HepG2 (cell line): ENCODE data around the gene CAMK2G. TPM values are rescaled to one million over a fixed set of nuclear protein-coding genes. Genes with fewer than 3 reads are reported as not detected.

ENCODE experiments used
- AKNA ChIP-seq: sonication (generic); formaldehyde crosslinking; IDR thresholded peaks from 2 replicates; pipeline ENCODE4 v1.4.0; 2020; ENCODE audit warnings: missing genetic modification reagents, borderline replicate concordance
- GLI4 ChIP-seq: sonication (generic); formaldehyde crosslinking; IDR thresholded peaks from 2 replicates; pipeline ENCODE4 v1.5.1; 2020; ENCODE audit warnings: missing genetic modification reagents, mild to moderate bottlenecking, moderate library complexity, borderline replicate concordance
- HNF1B ChIP-seq: sonication (generic); formaldehyde crosslinking; IDR thresholded peaks from 2 replicates; pipeline ENCODE4 v1.5.1; 2020; ENCODE audit warnings: mild to moderate bottlenecking, moderate library complexity, missing genetic modification reagents
- HNRNPUL1 ChIP-seq: fragments of 200-400 bp; formaldehyde crosslinking; IDR thresholded peaks from 2 replicates; pipeline ENCODE4 v1.6.1; 2017; ENCODE audit warnings: low read depth, mild to moderate bottlenecking, low read length, moderate library complexity
- POGK ChIP-seq: sonication (generic); formaldehyde crosslinking; conservative IDR thresholded peaks from 2 replicates; pipeline ENCODE4 v1.8.0; 2022; ENCODE audit warnings: mild to moderate bottlenecking, moderate library complexity, missing genetic modification reagents
- RBM22 ChIP-seq: fragments of 200-400 bp; formaldehyde crosslinking; optimal IDR thresholded peaks from 2 replicates; pipeline ENCODE3; 2017; ENCODE audit warnings: mild to moderate bottlenecking, low read length, moderate library complexity
- ZBTB25 ChIP-seq: IDR thresholded peaks from 2 replicates; pipeline ENCODE4 v1.6.1; 2018; ENCODE audit warnings: missing genetic modification reagents
- ZNF282 ChIP-seq: fragments of 450-650 bp; IDR thresholded peaks from 2 replicates; pipeline ENCODE4 v1.6.1; 2018; ENCODE audit not compliant: partially characterized antibody
- ZNF354B ChIP-seq: sonication (generic); formaldehyde crosslinking; IDR thresholded peaks from 2 replicates; pipeline ENCODE4 v1.8.0; 2022; ENCODE audit warnings: mild to moderate bottlenecking, missing genetic modification reagents
- ZNF503 ChIP-seq: sonication (generic); formaldehyde crosslinking; IDR thresholded peaks from 2 replicates; pipeline ENCODE4 v1.4.0; 2020; ENCODE audit warnings: missing genetic modification reagents
- ZNF556 ChIP-seq: sonication (generic); formaldehyde crosslinking; IDR thresholded peaks from 2 replicates; pipeline ENCODE4 v1.4.0; 2020; ENCODE audit warnings: mild to moderate bottlenecking, missing genetic modification reagents, borderline replicate concordance
- ZNF782 ChIP-seq: sonication (generic); formaldehyde crosslinking; IDR thresholded peaks from 2 replicates; pipeline ENCODE4 v1.4.0; 2020; ENCODE audit warnings: missing genetic modification reagents, mild to moderate bottlenecking, borderline replicate concordance
- ZXDC ChIP-seq: sonication (generic); formaldehyde crosslinking; IDR thresholded peaks from 2 replicates; pipeline ENCODE4 v1.5.0; 2020; ENCODE audit warnings: mild to moderate bottlenecking, missing genetic modification reagents
- polyA plus RNA-seq, 8 experiments: library from polyadenylated mRNA; depleted of rRNA in 3 of 8; stranded (reverse) in 7 of 8; unstranded in 1 of 8; fragments of >200 nt; fragmentation: Illumina TruSeq in 4 of 8; extraction: Trizol in 4 of 8; gene quantifications; 2 replicates each; pipeline versions ENCODE4 v1.2.1 to v1.2.3, GENCODE V29; 2011 to 2016; ENCODE audit warnings: low read depth in 4 of 8, missing spikeins in 1 of 8, mixed read lengths in 1 of 8; ENCODE audit not compliant: insufficient read depth in 1 of 8
- total RNA-seq, 5 experiments: library from RNA; depleted of rRNA; stranded (reverse); fragments of >200 nt; fragmentation: Illumina TruSeq; extraction: Trizol; gene quantifications; 2 replicates each; pipeline ENCODE4 v1.2.3, GENCODE V29; 2016; ENCODE audit warnings: low read depth in 1 of 5

Gene CAMK2G
- total and polyA plus RNA-seq, 2 of the 13 experiments (the other 11 are each of a cell fraction or from before 2014, with no cell fraction given) = 15.9 to 18.8 TPM

- TF ChIP-seq POGK (CRISPR knock-in tag) (no peak), AKNA (CRISPR knock-in tag) (no peak), ZNF282 (no peak), HNF1B (CRISPR knock-in tag) (no peak), ZXDC (CRISPR knock-in tag) (no peak), ZNF354B (CRISPR knock-in tag) (no peak), RBM22 (no peak), GLI4 (CRISPR knock-in tag) (no peak), ZNF782 (no peak), ZBTB25 (CRISPR knock-in tag) (no peak), HNRNPUL1 (no peak), ZNF503 (CRISPR knock-in tag) (no peak), ZNF556 (no peak)
These were observed 89.1 kb downstream of the CAMK2G start, which contains the start of gene ZSWIM8 (continued) for GRCh38 chr10:73785211-73785720.
